Transverse colon (tissue), 4 donors: ENCODE data around the gene EMC10. TPM values are rescaled to one million over a fixed set of nuclear protein-coding genes. Genes with fewer than 3 reads are reported as not detected.

Experiments
- DNase-seq: peaks from one replicate; pipeline ENCODE4 v3.0.0-alpha.2; 2019
- H3K27ac ChIP-seq, 4 donors: fragments of 200-600 bp; sonication (generic); 2 replicates each; pipeline ENCODE4 v1.5.1; 2016 to 2018; ENCODE audit warnings: inconsistent platforms in 4 of 4
- H3K27me3 ChIP-seq: fragments of 200-600 bp; sonication (generic); 2 replicates; pipeline ENCODE4 v1.5.1; 2017; ENCODE audit warnings: inconsistent platforms
- H3K36me3 ChIP-seq, 4 donors: fragments of 200-600 bp; sonication (generic); 2 replicates each; pipeline ENCODE4 v1.5.1; 2017 to 2019; ENCODE audit warnings: inconsistent platforms in 4 of 4
- H3K4me1 ChIP-seq, 4 donors: fragments of 200-600 bp; sonication (generic); 2 replicates each; pipeline ENCODE4 v1.5.1; 2017 to 2020; ENCODE audit warnings: inconsistent platforms in 4 of 4
- H3K4me3 ChIP-seq, 4 donors: fragments of 200-600 bp; sonication (generic); 1 replicate in 1 of 4; 2 replicates in 3 of 4; pipeline versions ENCODE4 v1.5.1 to v1.6.1; 2017 to 2019; ENCODE audit warnings: inconsistent platforms in 4 of 4
- H3K9me3 ChIP-seq, 2 donors: fragments of 200-600 bp; sonication (generic); 2 replicates each; pipeline ENCODE4 v1.5.1; 2017 to 2019; ENCODE audit warnings: inconsistent platforms in 2 of 2
- CTCF ChIP-seq, 5 experiments: fragments of 200-600 bp in 3 of 5; fragments of 450-650 bp in 2 of 5; sonication (generic) in 3 of 5; IDR thresholded peaks; 1 replicate in 2 of 5; 2 replicates in 3 of 5; pipeline ENCODE4 v1.5.1; 2016 to 2017; ENCODE audit warnings: antibody characterized with exemption in 5 of 5, inconsistent platforms in 3 of 5, mild to moderate bottlenecking in 2 of 5, moderate library complexity in 1 of 5
- EP300 ChIP-seq: sonication (generic); formaldehyde crosslinking; IDR thresholded peaks from one replicate; pipeline ENCODE4 v1.6.1; 2017; ENCODE audit warnings: antibody characterized with exemption, low read depth
- POLR2A ChIP-seq: fragments of 450-650 bp; IDR thresholded peaks from one replicate; pipeline ENCODE4 v1.6.1; 2016; ENCODE audit warnings: antibody characterized with exemption, mild to moderate bottlenecking, moderate library complexity
- POLR2AphosphoS5 ChIP-seq, 3 donors: sonication (generic); formaldehyde crosslinking; IDR thresholded peaks; one replicate each; pipeline ENCODE4 v1.6.1; 2016; ENCODE audit warnings: antibody characterized with exemption in 3 of 3
- WGBS, 2 donors: methylation state at CpG; one replicate each; pipeline ENCODE4 v1.1.5; 2018; ENCODE audit warnings: low coverage in 1 of 2; 5-methylcytosine and 5-hydroxymethylcytosine counted together
- in situ Hi-C, 4 donors: fragments of 200-750 bp; cut with MboI; loops; one replicate each; pipeline versions ENCODE4 v1.15.0 to v1.15.1; 2017; ENCODE audit warnings: low sequenced_read_pairs in 3 of 4, low pct_ligation_motif_present in 1 of 4, low pct_unique_long_range_greater_than_20kb in 1 of 4
- intact Hi-C: fragments of 100-400 bp; cut with DNase I; formaldehyde crosslinking; loops from one replicate; pipeline ENCODE4 v1.15.1; 2023; ENCODE audit warnings: low total_unique reads
- total RNA-seq, 4 donors: library from RNA; depleted of rRNA; stranded (reverse); fragments of >200 nt; gene quantifications; one replicate each; pipeline ENCODE4 v1.1.0, GENCODE V29; 2016

EMC10 gene
- total RNA-seq, 4 donors from 2014 or later = 50.5 to 117 (median 78.7) TPM

GRCh38 chr19:50516964-50517703 is 40.8 kb downstream of the EMC10 start:
- TF ChIP-seq EP300 = no peak
- no peak for TF ChIP-seq POLR2A
- TF ChIP-seq POLR2AphosphoS5 (IDR thresholded peaks at IDR 0.05) = no peak
- no peak for TF ChIP-seq CTCF (IDR thresholded peaks at IDR 0.05)
- DNase-seq = no peak
- Histone ChIP-seq H3K4me1 (no peaks in the 10 kb centered on the region), H3K36me3 (no peaks in the 10 kb centered on the region), H3K27ac (no peak overlapping the region), H3K27me3 (peaks cover 30% of the 10 kb centered on the region), H3K9me3 (no peaks in the 10 kb centered on the region), H3K4me3 (no peak overlapping the region)
- intact Hi-C loops = no loop called here
- WGBS, 2 donors = 33 to 56% methylated on average over 6 to 42 of the region's 53 CpGs
- in situ Hi-C loops = no loop called here

- no peaks in the 10 kb centered on the region for H3K36me3 ChIP-seq
- H3K27me3 ChIP-seq = peaks cover 30% of the 10 kb centered on the region
- no peak overlapping the region for H3K27ac ChIP-seq
- in situ Hi-C loops = no loop called here
- H3K4me3 ChIP-seq = no peak overlapping the region
- intact Hi-C loops = no loop called here
- no peaks in the 10 kb centered on the region for H3K4me1 ChIP-seq
- no peak for DNase-seq
- 95% methylated on average over 37 of the region's 37 CpGs; no CpG with 5 or more reads in 1 of the 2 donors for WGBS, 2 donors
- H3K9me3 ChIP-seq = no peaks in the 10 kb centered on the region
- TF ChIP-seq CTCF (IDR thresholded peaks at IDR 0.05) (no peak), POLR2A (no peak), EP300 (no peak), POLR2AphosphoS5 (IDR thresholded peaks at IDR 0.05) (no peak)
These were observed 41.4 kb downstream of the EMC10 start for GRCh38 chr19:50517704-50518075.

- WGBS, 2 donors = 95% methylated on average over 85 of the region's 87 CpGs; no CpG with 5 or more reads in 1 of the 2 donors
- in situ Hi-C loops = no loop called here
- Histone ChIP-seq H3K27me3 (peaks cover 30% of the 10 kb centered on the region), H3K4me1 (no peaks in the 10 kb centered on the region), H3K27ac (no peak overlapping the region), H3K4me3 (no peak overlapping the region), H3K36me3 (no peaks in the 10 kb centered on the region), H3K9me3 (no peaks in the 10 kb centered on the region)
- intact Hi-C loops = no loop called here
- TF ChIP-seq EP300 = no peak
- no peak for TF ChIP-seq POLR2AphosphoS5 (IDR thresholded peaks at IDR 0.05)
- TF ChIP-seq POLR2A = no peak
- TF ChIP-seq CTCF (IDR thresholded peaks at IDR 0.05) = no peak
- no peak for DNase-seq
These were observed 42.0 kb downstream of the EMC10 start for GRCh38 chr19:50518091-50519005.

- no peak for DNase-seq
- Histone ChIP-seq H3K9me3 (no peaks in the 10 kb centered on the region), H3K27me3 (peaks cover 28% of the 10 kb centered on the region), H3K36me3 (no peaks in the 10 kb centered on the region), H3K27ac (no peak overlapping the region), H3K4me3 (no peak overlapping the region), H3K4me1 (no peaks in the 10 kb centered on the region)
- TF ChIP-seq CTCF (IDR thresholded peaks at IDR 0.05) (no peak), EP300 (no peak), POLR2A (no peak), POLR2AphosphoS5 (IDR thresholded peaks at IDR 0.05) (no peak)
- 94% methylated on average over 24 of the region's 40 CpGs; no CpG with 5 or more reads in 1 of the 2 donors for WGBS, 2 donors
- intact Hi-C loops = no loop called here
- in situ Hi-C loops = no loop called here
These were observed 42.8 kb downstream of the EMC10 start for GRCh38 chr19:50519006-50519575.
